BJ (cell line): ENCODE results near the gene SLAMF8. TPM values are rescaled to one million over a fixed set of nuclear protein-coding genes. Genes with fewer than 3 reads are reported as not detected.
A peak's percentile ranks its signal among the peaks of the same experiment; 100 is the strongest.

Experiments used
- CTCF ChIA-PET: fragments of 350-600 bp; formaldehyde crosslinking; extraction: SDS; loops from one replicate; lab custom pipeline; 2021; ENCODE audit warnings: antibody characterized with exemption, inconsistent platforms; lab: Yijun Ruan, JAX
- POLR2A ChIA-PET: fragments of 300-600 bp; sonication (Branson Sonifier 250); formaldehyde crosslinking; extraction: SDS; loops from one replicate; lab custom pipeline; 2021; ENCODE audit warnings: antibody characterized with exemption; lab: Charles Lee
- DNase-seq: peaks from one replicate; pipeline ENCODE4 v3.0.0-alpha.2; 2011; ENCODE audit warnings: low read depth
- H3K27me3 ChIP-seq: 2 replicates; pipeline ENCODE4 v1.6.0; 2011; ENCODE audit warnings: low read length; ENCODE audit not compliant: control insufficient read depth, insufficient read depth
- H3K36me3 ChIP-seq: 2 replicates; pipeline ENCODE4 v1.5.1; 2011; ENCODE audit warnings: low read length; ENCODE audit not compliant: control insufficient read depth, insufficient read depth
- H3K4me3 ChIP-seq: 2 replicates; pipeline ENCODE4 v1.5.1; 2011; ENCODE audit warnings: low read depth, mild to moderate bottlenecking, control low read depth, low read length
- polyA plus RNA-seq: library from polyadenylated mRNA; depleted of rRNA; stranded (reverse); fragments of >200 nt; gene quantifications from 2 replicates; pipeline ENCODE4 v1.2.3, GENCODE V29; 2011; rRNA removed
- small RNA-seq: library from RNA; depleted of rRNA; stranded (forward); fragments of <200 nt; gene quantifications from one replicate; pipeline ENCODE3, GENCODE V24; 2012; ENCODE audit warnings: low replicate concordance, low read depth; ENCODE audit not compliant: insufficient read length
- TF ChIP-seq, protein P1 (sequence below): IDR thresholded peaks from 2 replicates; pipeline ENCODE4 v1.5.1; 2011; ENCODE audit warnings: low read depth, mild to moderate bottlenecking, control low read depth, inconsistent platforms, low read length, moderate library complexity; ENCODE audit not compliant: insufficient read depth

Gene SLAMF8
- polyA plus RNA-seq, 1 experiment: 0.06 TPM

DNA sequence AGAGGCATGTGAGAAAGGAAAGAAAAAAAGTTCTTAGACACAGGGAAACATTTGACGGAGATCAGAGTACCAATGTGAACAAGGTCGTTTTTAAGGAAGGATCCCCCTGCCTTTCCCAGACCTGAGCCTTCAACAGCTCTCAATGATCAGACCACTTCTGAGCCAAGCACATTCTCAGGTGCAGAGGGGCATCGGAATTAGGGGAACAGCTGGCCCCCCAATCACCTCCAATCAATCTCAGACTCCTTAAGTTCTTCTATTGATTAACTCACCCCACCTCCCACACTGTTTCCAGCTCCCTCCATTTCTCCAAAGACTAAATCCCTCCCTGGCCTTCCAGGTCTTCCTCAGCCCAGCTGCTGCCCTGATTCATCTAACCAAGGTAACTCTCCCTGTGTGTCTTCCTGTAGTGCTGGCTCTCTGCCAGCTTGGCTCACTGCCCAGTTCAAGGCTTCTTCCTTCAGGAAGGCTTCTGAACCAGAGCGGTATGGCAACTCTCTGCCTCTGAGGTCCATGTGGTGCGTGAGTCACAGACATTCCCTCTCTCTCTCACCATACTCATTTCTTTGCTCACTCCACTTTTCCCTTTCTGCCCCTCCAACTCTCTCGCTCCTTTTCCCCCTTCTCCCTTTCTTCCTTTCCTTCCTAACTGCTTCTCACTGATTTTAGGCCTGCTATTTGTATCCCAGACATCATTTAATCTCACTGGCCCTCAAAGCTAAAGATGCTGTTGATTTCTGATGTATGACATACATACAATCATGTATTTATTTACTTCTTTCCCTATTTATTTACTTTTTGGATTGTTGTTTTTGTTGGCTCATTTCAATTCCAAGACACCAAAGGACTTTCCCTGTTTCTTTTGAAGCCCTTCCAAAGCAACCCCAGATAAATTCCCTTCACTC, 55.2 kb downstream of the SLAMF8 start:
- no peak overlapping the region for H3K4me3 ChIP-seq
- CTCF ChIA-PET: interaction anchor here (0.9 to 3.2 kb wide), 6 partner anchors 9 to 106 kb away, joined by 3 to 27 read pairs (median 5); partner anchors contain the start of gene DUSP23
- H3K27me3 ChIP-seq: no peaks in the 10 kb centered on the region
- peak; percentile 74 for DNase-seq
- TF ChIP-seq, protein P1, sequence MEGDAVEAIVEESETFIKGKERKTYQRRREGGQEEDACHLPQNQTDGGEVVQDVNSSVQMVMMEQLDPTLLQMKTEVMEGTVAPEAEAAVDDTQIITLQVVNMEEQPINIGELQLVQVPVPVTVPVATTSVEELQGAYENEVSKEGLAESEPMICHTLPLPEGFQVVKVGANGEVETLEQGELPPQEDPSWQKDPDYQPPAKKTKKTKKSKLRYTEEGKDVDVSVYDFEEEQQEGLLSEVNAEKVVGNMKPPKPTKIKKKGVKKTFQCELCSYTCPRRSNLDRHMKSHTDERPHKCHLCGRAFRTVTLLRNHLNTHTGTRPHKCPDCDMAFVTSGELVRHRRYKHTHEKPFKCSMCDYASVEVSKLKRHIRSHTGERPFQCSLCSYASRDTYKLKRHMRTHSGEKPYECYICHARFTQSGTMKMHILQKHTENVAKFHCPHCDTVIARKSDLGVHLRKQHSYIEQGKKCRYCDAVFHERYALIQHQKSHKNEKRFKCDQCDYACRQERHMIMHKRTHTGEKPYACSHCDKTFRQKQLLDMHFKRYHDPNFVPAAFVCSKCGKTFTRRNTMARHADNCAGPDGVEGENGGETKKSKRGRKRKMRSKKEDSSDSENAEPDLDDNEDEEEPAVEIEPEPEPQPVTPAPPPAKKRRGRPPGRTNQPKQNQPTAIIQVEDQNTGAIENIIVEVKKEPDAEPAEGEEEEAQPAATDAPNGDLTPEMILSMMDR: no peak
- POLR2A ChIA-PET: no interaction called here
- H3K36me3 ChIP-seq: no peaks in the 10 kb centered on the region

DNA sequence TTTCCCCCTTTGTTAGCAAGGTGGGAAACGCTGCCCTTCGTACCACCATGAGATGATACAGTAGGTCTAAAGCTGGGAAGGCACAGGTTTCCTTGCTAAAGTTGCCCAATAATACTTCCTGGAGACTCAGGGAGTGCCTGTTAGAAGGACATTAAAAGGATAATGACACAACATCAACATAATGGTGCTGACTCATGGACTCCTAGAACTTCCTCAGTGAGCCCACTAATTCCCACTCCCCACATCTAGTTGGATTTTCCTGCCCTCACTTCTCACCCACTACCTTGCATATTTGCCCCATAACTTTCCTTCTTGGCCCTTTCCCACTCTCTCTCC, 55.8 kb downstream of the SLAMF8 start:
- TF ChIP-seq, protein P1: no peak
- DNase-seq: no peak
- ChIA-PET CTCF (interaction anchor here (0.9 to 3.2 kb wide), 6 partner anchors 8 to 107 kb away, joined by 3 to 27 read pairs (median 5); partner anchors contain the start of gene DUSP23), POLR2A (no interaction called here)
- no peak overlapping the region for H3K4me3 ChIP-seq
- H3K27me3 ChIP-seq: no peaks in the 10 kb centered on the region
- H3K36me3 ChIP-seq: no peaks in the 10 kb centered on the region

DNA sequence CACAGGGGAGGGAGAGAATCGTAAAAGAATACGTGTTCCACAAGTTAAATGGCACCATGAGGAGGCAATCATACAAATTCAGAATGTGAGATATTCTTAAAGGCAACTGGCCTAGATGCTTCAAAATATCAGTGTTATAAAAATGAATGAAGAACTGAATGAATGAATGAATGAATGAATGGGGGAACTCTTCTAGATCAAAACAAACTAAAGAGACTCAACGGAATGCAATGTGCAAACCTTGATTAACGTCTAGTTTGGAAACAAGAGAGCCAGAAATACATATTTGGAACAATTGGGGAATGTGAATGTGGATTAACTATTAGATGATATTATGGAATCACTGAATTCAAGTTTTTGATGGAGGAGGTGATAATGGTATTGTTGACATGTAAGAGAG, 56.5 kb downstream of the SLAMF8 start:
- ChIA-PET CTCF (interaction anchor here (0.6 to 3.2 kb wide), 5 partner anchors 8 to 107 kb away, joined by 3 to 27 read pairs (median 5); partner anchors contain the start of gene DUSP23), POLR2A (no interaction called here)
- TF ChIP-seq, protein P1: no peak
- H3K27me3 ChIP-seq: no peaks in the 10 kb centered on the region
- no peaks in the 10 kb centered on the region for H3K36me3 ChIP-seq
- no peak for DNase-seq
- H3K4me3 ChIP-seq: no peak overlapping the region

- ChIA-PET CTCF (interaction anchor here (15.0 kb wide), 1 partner anchor 84 kb away, joined by 590 read pairs; the partner anchor contains the start of gene FCRL6), POLR2A (no interaction called here)
- Histone ChIP-seq H3K27me3 (no peaks in the 10 kb centered on the region), H3K4me3 (no peak overlapping the region), H3K36me3 (no peaks in the 10 kb centered on the region)
- DNase-seq: no peak
- TF ChIP-seq, protein P1: no peak
Observed at GRCh38 chr1:159884296-159884695, 57.6 kb downstream of the SLAMF8 start.

Small RNA genes within 50 kb of the gene (small RNA-seq; reads per million reads assigned to genes)
- gene RF00570: 0.63 reads per million

Other genes with a start within 250 kb of the SLAMF8 start
- not detected in 2 replicates for gene APCS, start 239.0 kb upstream of the SLAMF8 start, polyA plus RNA-seq
- not detected in 2 replicates for gene CRP, start 112.3 kb upstream of the SLAMF8 start, polyA plus RNA-seq
- 16.0 and 22.8 TPM in 2 replicates for gene DUSP23, start 45.9 kb upstream of the SLAMF8 start, polyA plus RNA-seq
- not detected in 2 replicates for gene FCRL6, start 24.5 kb upstream of the SLAMF8 start, polyA plus RNA-seq
- not detected in 2 replicates for gene VSIG8, start 35.8 kb downstream of the SLAMF8 start, polyA plus RNA-seq
- 0.56 TPM in 2 replicates for gene CFAP45, start 73.3 kb downstream of the SLAMF8 start, polyA plus RNA-seq
- gene TAGLN2, start 98.6 kb downstream of the SLAMF8 start, polyA plus RNA-seq: 628 and 745 TPM in 2 replicates
- not detected in 2 replicates for gene IGSF9, start 118.7 kb downstream of the SLAMF8 start, polyA plus RNA-seq
- not detected in 2 replicates for gene SLAMF9, start 127.4 kb downstream of the SLAMF8 start, polyA plus RNA-seq
- 3.5 and 4.8 TPM in 2 replicates for gene PIGM, start 205.1 kb downstream of the SLAMF8 start, polyA plus RNA-seq
- gene KCNJ10, start 243.3 kb downstream of the SLAMF8 start, polyA plus RNA-seq: not detected in 2 replicates